ENCODE results near the gene XPO1.

Gene XPO1

DNA sequence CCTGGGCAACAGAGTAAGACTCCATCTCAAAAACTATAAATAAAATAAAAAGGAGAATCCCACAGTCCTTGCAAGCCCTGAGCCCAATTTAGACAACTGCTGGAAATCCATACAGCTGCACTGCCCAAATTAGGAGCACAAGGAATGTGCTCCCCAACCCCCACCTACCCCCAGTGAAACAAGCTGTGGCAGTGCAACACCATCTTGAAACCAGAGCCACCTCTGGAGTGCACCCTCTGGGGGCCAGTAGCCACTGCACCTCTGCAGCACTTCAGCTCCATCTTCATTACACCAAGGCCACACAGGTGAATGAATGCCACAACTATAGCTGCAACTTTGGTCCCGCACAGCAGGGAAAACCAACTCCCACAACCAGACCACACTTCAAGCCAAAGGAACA, 104.5 kb downstream of the XPO1 start:
- no peak for DNase-seq (ENCODE audit: low spot score)

DNA sequence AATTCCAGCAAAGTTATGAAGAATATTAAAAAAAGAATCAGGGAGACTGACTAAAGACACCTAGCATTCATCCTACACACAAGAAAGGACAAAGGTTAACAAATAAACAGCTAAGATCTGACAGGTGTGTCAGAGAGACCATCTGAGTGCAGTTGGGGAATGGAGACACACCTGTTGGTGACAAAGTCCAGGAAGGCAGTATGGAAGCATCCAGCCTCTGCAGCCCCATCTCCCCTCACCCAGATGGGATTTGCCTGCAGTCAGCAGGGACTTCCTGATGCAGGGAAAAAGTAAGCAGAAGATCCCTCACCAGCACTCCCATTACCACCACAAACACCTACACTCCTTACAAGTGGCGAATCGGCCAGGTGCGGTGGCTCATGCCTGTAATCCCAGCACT, 105.2 kb downstream of the XPO1 start:
- DNase-seq (ENCODE audit: low spot score), result no peak

DNA sequence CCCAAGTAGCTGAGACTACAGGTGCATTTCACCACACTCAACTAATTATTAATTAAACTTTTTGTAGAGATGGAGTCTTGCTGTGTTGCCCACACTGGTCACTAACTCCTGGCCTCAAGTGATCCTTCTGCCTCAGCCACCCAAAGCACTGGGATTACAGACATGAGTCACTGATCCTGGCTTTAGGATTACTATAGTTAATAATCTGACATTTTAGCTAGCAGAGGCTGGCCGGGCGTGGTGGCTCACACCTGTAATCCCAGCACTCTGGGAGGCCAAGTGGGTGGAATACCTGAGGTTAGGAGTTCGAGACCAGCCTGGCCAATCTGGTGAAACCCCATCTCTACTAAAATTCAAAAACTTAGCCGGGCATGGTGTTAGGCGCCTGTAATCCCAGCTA, 106.8 kb downstream of the XPO1 start:
- no peak for DNase-seq (ENCODE audit: low spot score)
